LNCAP (cell line): Measurements from ENCODE around the gene RIMKLB.

Experiments
- TF ChIP-seq, protein P1 (sequence below): fragments of 450-650 bp; IDR thresholded peaks from 2 replicates; pipeline ENCODE4 v1.5.1; 2017; ENCODE audit warnings: mild to moderate bottlenecking

Gene RIMKLB

GRCh38 chr12:8784290-8784888, 86.6 kb downstream of the RIMKLB start:
- TF ChIP-seq, protein P1, sequence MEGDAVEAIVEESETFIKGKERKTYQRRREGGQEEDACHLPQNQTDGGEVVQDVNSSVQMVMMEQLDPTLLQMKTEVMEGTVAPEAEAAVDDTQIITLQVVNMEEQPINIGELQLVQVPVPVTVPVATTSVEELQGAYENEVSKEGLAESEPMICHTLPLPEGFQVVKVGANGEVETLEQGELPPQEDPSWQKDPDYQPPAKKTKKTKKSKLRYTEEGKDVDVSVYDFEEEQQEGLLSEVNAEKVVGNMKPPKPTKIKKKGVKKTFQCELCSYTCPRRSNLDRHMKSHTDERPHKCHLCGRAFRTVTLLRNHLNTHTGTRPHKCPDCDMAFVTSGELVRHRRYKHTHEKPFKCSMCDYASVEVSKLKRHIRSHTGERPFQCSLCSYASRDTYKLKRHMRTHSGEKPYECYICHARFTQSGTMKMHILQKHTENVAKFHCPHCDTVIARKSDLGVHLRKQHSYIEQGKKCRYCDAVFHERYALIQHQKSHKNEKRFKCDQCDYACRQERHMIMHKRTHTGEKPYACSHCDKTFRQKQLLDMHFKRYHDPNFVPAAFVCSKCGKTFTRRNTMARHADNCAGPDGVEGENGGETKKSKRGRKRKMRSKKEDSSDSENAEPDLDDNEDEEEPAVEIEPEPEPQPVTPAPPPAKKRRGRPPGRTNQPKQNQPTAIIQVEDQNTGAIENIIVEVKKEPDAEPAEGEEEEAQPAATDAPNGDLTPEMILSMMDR = no peak

GRCh38 chr12:8785499-8785898, 87.7 kb downstream of the RIMKLB start:
- TF ChIP-seq, protein P1 = no peak

DNA sequence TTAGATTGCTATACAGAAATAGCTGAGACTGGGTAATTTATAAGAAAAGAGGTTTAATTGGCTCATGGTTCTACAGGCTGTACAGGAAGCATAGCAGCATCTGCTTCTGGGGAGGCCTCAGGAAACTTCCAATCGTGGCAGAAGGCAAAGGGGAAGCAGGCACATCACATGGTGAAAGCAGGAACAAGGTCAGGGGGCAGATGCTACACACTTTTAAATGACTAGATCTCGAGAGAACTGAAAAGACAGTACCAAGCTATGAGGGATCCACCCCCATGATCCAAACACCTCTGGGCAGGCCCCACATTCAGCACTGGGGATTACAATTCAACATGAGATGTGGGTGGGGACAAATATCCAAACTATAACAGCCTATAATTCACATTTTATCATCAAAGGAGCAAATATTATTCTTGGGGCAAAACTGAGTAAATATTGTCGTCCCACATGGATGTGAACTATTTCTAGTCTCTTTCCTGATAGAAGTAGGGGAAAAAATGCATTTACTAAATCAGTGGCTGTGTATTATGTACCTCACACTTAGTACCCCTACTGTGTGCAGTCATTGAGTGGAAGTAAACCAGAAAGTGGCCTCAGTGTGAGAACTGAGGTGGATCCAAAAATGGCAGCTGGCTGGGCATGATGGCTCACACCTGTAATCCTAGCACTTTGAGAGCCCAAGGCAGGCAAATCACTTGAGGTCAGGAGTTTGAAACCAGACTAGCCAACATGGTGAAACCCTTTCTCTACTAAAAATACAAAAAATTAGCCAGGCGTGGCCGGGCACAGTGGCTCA, 99.2 kb downstream of the RIMKLB start:
- TF ChIP-seq, protein P1 = no peak

DNA sequence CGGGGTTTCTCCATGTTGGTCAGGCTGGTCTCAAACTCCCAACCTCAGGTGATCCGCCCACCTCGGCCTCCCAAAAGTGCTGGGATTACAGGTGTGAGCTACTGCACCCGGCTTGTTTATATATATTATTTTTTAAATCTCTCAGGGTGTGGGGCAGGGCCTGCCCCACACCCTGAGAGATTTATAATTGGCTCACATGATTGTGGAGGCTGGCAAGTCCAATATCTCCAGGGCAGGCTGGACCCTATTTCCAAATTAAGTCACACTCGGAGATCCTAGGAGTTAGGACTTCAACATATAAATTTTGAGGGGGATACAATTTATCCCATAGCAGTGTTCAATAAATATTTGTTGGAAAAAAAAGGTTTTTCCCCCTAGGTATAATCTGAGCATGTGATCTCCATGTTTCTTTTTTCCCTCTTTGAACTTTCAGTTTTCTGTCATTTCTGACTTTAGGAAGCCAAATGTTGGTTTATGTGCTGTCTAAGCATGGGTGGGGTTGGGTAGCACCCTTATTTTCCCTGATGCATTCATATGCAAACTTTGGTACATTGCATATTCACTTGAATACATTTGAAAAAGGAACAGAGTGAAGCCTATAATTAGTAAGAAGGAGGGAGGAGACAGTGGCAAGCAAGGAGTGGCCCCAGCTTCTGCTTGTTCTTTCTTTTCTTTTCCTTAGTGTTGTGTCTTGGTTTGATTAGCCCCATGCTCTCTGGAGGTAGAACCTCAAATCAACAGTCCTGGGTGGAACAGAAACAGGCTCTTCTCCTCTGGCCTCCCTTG, 116.0 kb downstream of the RIMKLB start:
- TF ChIP-seq, protein P1 = no peak

GRCh38 chr12:8816448-8817050, 118.8 kb downstream of the RIMKLB start:
- TF ChIP-seq, protein P1 = no peak

DNA sequence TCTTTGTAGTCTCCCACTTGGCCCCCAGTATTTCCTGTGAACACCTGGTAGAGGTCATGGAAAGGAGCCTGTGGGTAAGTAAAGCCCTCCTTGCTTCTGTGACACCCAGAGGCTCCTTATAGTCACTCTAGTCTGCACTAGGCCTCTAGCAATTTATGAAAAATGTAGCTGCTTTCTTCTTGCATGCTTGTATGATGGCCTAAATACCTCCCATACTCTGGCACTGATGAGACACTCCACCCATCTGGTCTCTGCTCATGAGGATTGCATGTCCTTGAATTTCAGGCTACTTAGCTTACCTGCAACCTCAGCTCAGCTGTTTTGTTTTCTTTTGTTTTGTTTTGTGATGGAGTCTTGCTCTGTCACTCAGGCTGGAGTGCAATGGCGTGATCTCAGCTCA, 120.1 kb downstream of the RIMKLB start:
- TF ChIP-seq, protein P1 = no peak

DNA sequence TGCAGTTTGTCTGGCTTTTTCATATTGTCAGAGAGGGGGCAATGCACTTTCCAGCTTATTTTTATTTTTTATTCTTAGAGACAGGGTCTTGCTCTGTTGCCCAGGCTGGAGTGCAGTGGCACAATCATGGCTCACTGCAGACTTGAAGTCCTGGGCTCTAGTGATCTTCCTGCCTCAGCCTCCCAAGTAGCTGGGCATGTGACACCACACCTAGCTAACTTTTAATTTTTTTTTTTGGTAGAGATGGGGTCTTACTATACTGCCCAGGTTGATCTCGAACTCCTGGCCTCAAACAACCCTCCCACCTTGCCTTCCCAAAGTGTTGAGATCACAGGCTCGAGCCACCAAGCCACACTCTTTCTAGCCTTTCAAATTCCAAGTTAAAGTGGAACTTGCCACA, 120.7 kb downstream of the RIMKLB start:
- TF ChIP-seq, protein P1 = no peak
